ENCODE results near the gene AUTS2.

The AUTS2 gene

DNA sequence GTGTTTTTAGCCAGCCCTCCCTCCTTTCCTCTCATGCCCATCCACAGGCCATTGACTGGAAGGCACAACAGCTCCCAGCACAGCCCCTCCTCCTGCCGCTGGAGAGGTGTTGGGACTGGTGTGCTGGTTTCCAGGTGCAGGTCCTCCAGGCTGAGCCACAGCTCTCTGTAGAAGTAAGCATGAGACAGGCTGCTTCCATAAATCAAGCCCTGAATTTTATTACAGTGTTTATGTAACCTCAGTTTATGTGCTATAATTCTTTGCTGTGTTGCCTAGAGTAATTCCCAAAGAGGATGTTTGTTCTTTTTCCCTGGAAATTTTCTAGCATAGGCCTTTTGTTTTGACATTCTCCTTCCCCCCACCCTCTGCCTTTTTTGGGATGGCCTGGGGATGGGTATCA is 445.8 kb downstream of the AUTS2 start (continued):
- TF ChIP-seq ZNF211 (tag by site-specific recombination; IDR thresholded peaks at IDR 0.05; ENCODE audit: low read depth) (no peak), BCL11B (tag by site-specific recombination; IDR thresholded peaks at IDR 0.05; ENCODE audit: low read depth) (no peak), ZNF112 (tag by site-specific recombination; IDR thresholded peaks at IDR 0.05) (no peak), ZNF155 (tag by site-specific recombination; IDR thresholded peaks at IDR 0.05) (no peak), TCF7L2 (IDR thresholded peaks at IDR 0.05; ENCODE audit: borderline replicate concordance, low read depth, low read length) (no peak), OVOL3 (tag by site-specific recombination; IDR thresholded peaks at IDR 0.05) (peak; percentile 69; the same call in 1 of the 2 replicates), ZNF621 (tag by site-specific recombination; IDR thresholded peaks at IDR 0.05) (no peak), ZNF37A (tag by site-specific recombination; IDR thresholded peaks at IDR 0.05) (no peak), ZBTB21 (tag by site-specific recombination; IDR thresholded peaks at IDR 0.05) (no peak), ZNF548 (tag by site-specific recombination; IDR thresholded peaks at IDR 0.05) (no peak), RBAK (tag by site-specific recombination; IDR thresholded peaks at IDR 0.05) (no peak), KLF17 (tag by site-specific recombination; IDR thresholded peaks at IDR 0.05) (no peak), ZNF302 (tag by site-specific recombination; IDR thresholded peaks at IDR 0.05; ENCODE audit: low read depth) (no peak), MYNN (tag by site-specific recombination; IDR thresholded peaks at IDR 0.05; ENCODE audit: borderline replicate concordance) (peak; percentile 71), ZNF626 (tag by site-specific recombination; IDR thresholded peaks at IDR 0.05) (no peak), ZNF677 (tag by site-specific recombination; IDR thresholded peaks at IDR 0.05) (no peak), ZFP3 (tag by site-specific recombination; IDR thresholded peaks at IDR 0.05; ENCODE audit: low read depth) (no peak), ZNF785 (tag by site-specific recombination; IDR thresholded peaks at IDR 0.05) (no peak), ZBTB7A (tag by site-specific recombination; IDR thresholded peaks at IDR 0.05; ENCODE audit: low read depth) (no peak), ZNF184 (tag by site-specific recombination; IDR thresholded peaks at IDR 0.05) (no peak), SETDB1 (IDR thresholded peaks at IDR 0.05; ENCODE audit: insufficient read length, low read length) (no peak), ZBTB20 (tag by site-specific recombination; IDR thresholded peaks at IDR 0.05) (no peak), ZNF280D (tag by site-specific recombination; IDR thresholded peaks at IDR 0.05) (no peak), ZNF174 (tag by site-specific recombination; IDR thresholded peaks at IDR 0.05) (no peak), ZNF140 (tag by site-specific recombination; IDR thresholded peaks at IDR 0.05) (no peak), HOXD13 (CRISPR knock-in tag; IDR thresholded peaks at IDR 0.05; ENCODE audit: borderline replicate concordance) (peak; percentile 51; the same call in 1 of the 2 replicates), ZNF175 (tag by site-specific recombination; IDR thresholded peaks at IDR 0.05) (no peak), ZSCAN23 (tag by site-specific recombination; IDR thresholded peaks at IDR 0.05) (no peak), ZNF248 (tag by site-specific recombination; IDR thresholded peaks at IDR 0.05) (no peak), ZNF660 (tag by site-specific recombination; IDR thresholded peaks at IDR 0.05) (no peak), GLIS2 (tag by site-specific recombination; IDR thresholded peaks at IDR 0.05) (no peak), ZNF280C (tag by site-specific recombination; IDR thresholded peaks at IDR 0.05) (no peak)
- TF ChIP-seq, protein P1, sequence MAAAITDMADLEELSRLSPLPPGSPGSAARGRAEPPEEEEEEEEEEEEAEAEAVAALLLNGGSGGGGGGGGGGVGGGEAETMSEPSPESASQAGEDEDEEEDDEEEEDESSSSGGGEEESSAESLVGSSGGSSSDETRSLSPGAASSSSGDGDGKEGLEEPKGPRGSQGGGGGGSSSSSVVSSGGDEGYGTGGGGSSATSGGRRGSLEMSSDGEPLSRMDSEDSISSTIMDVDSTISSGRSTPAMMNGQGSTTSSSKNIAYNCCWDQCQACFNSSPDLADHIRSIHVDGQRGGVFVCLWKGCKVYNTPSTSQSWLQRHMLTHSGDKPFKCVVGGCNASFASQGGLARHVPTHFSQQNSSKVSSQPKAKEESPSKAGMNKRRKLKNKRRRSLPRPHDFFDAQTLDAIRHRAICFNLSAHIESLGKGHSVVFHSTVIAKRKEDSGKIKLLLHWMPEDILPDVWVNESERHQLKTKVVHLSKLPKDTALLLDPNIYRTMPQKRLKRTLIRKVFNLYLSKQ (tag by site-specific recombination; IDR thresholded peaks at IDR 0.05; ENCODE audit: borderline replicate concordance), result no peak
- TF ChIP-seq, protein P2, sequence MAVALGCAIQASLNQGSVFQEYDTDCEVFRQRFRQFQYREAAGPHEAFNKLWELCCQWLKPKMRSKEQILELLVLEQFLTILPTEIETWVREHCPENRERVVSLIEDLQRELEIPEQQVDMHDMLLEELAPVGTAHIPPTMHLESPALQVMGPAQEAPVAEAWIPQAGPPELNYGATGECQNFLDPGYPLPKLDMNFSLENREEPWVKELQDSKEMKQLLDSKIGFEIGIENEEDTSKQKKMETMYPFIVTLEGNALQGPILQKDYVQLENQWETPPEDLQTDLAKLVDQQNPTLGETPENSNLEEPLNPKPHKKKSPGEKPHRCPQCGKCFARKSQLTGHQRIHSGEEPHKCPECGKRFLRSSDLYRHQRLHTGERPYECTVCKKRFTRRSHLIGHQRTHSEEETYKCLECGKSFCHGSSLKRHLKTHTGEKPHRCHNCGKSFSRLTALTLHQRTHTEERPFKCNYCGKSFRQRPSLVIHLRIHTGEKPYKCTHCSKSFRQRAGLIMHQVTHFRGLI (tag by site-specific recombination; IDR thresholded peaks at IDR 0.05), result 0 out of 2 replicates have a peak, but pooled peaks have one; percentile 31
